Caco-2 (cell line): ENCODE results near the gene SH2D6. TPM values are rescaled to one million over a fixed set of nuclear protein-coding genes. Genes with fewer than 3 reads are reported as not detected.

Source experiments
- BruUV-seq: library from RNA; stranded (reverse); fragments of 400-500 nt; replicated peaks from 2 replicates; lab custom pipeline; 2021; lab: Mats Ljungman, UMichigan
- CTCF ChIA-PET: fragments of 300-600 bp; sonication (Branson Sonifier 250); formaldehyde crosslinking; loops from one replicate; lab custom pipeline; 2022; ENCODE audit warnings: antibody characterized with exemption; lab: Charles Lee
- POLR2A ChIA-PET: fragments of 300-600 bp; sonication (Branson Sonifier 250); formaldehyde crosslinking; loops from one replicate; lab custom pipeline; 2022; ENCODE audit warnings: antibody characterized with exemption; lab: Charles Lee
- DNase-seq, 2 experiments: peaks; one replicate each; pipeline versions ENCODE4 v3.0.0 to v3.0.0-alpha.2; 2020 to 2022
- H3K27me3 ChIP-seq: replicated peaks from 2 replicates; pipeline ENCODE4 v1.6.0; 2011; ENCODE audit warnings: low read length; ENCODE audit not compliant: control insufficient read depth, insufficient read depth
- H3K36me3 ChIP-seq: 2 replicates; pipeline ENCODE4 v1.5.1; 2011; ENCODE audit warnings: low read length; ENCODE audit not compliant: control insufficient read depth, insufficient read depth
- H3K4me1 ChIP-seq: fragments of 250-450 bp; sonication (Bioruptor Pico); 2 replicates; pipeline ENCODE4 v1.5.1; 2020; ENCODE audit warnings: mild to moderate bottlenecking
- H3K4me3 ChIP-seq: 2 replicates; pipeline ENCODE4 v1.5.1; 2011; ENCODE audit warnings: low read depth, mild to moderate bottlenecking, control low read depth, low read length
- H3K9me3 ChIP-seq: fragments of 250-450 bp; sonication (Bioruptor Pico); 2 replicates; pipeline ENCODE4 v1.5.1; 2020; ENCODE audit warnings: mild to moderate bottlenecking, moderate library complexity
- H3K27ac Mint-ChIP-seq: one replicate; pipeline ENCODE4 v1.8.0; 2022; ENCODE audit warnings: mixed read lengths; ENCODE audit not compliant: unreplicated experiment
- H3K27me3 Mint-ChIP-seq: one replicate; pipeline ENCODE4 v1.8.0; 2022; ENCODE audit warnings: mixed read lengths; ENCODE audit not compliant: insufficient read depth, unreplicated experiment
- H3K36me3 Mint-ChIP-seq: one replicate; pipeline ENCODE4 v1.8.0; 2022; ENCODE audit warnings: mild to moderate bottlenecking, mixed read lengths; ENCODE audit not compliant: insufficient read depth, unreplicated experiment
- H3K4me1 Mint-ChIP-seq: one replicate; pipeline ENCODE4 v1.8.0; 2022; ENCODE audit warnings: low read depth, mixed read lengths; ENCODE audit not compliant: unreplicated experiment
- H3K4me3 Mint-ChIP-seq: one replicate; pipeline ENCODE4 v1.8.0; 2022; ENCODE audit warnings: mild to moderate bottlenecking, moderate library complexity, mixed read lengths; ENCODE audit not compliant: unreplicated experiment
- H3K9me3 Mint-ChIP-seq: one replicate; pipeline ENCODE4 v1.8.0; 2022; ENCODE audit warnings: mixed read lengths; ENCODE audit not compliant: unreplicated experiment
- intact Hi-C: fragments of 100-400 bp; cut with micrococcal nuclease; formaldehyde crosslinking; loops from one replicate; pipeline ENCODE4 v1.10.0; 2022; ENCODE audit not compliant: unreplicated experiment
- total RNA-seq: library from RNA; stranded (reverse); gene quantifications from 2 replicates; pipeline ENCODE4 v1.2.3, GENCODE V29; 2022
- TF ChIP-seq, protein P1 (sequence below), 2 experiments: fragments of 200-600 bp in 1 of 2; IDR thresholded peaks; 1 replicate in 1 of 2; 2 replicates in 1 of 2; pipeline versions ENCODE4 v1.5.1 to v1.8.0; 2011 to 2022; ENCODE audit warnings: antibody characterized with exemption in 1 of 2, control low read depth in 1 of 2, inconsistent platforms in 1 of 2, low read depth in 1 of 2, low read length in 1 of 2, mild to moderate bottlenecking in 1 of 2, moderate library complexity in 1 of 2; ENCODE audit not compliant: insufficient read depth in 1 of 2, severe bottlenecking in 1 of 2, unreplicated experiment in 1 of 2

The SH2D6 gene
- total RNA-seq, 1 experiment from 2014 or later = 0.88 TPM

DNA sequence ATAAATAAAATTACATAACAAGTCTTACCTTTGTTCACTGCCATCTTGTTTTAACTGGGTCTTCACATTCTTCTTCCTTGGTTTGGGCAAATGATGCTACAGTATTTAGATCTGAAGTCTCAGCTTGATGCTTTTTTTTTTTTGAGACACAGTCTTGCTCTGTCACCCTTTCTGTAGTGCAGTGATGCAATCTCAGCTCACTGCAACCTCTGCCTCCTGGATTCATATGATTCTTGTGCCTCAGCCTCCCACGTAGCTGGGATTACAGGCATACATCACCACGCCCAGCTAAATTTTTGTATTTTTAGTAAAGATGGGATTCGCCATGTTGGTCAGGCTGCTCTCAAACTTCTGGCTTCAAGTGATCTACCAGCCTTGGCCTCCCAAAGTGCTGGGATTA is 67.3 kb downstream of the SH2D6 start:
- Mint-ChIP-seq H3K27me3 (no peaks in the 10 kb centered on the region), H3K27ac (no peak overlapping the region), H3K36me3 (no peaks in the 10 kb centered on the region), H3K4me3 (no peak overlapping the region), H3K9me3 (peaks cover 10% of the 10 kb centered on the region), H3K4me1 (no peaks in the 10 kb centered on the region)
- DNase-seq = no peak
- intact Hi-C loops = no loop called here
- Histone ChIP-seq H3K36me3 (no peaks in the 10 kb centered on the region), H3K27me3 (no peaks in the 10 kb centered on the region), H3K4me3 (no peak overlapping the region), H3K4me1 (no peaks in the 10 kb centered on the region), H3K9me3 (no peaks in the 10 kb centered on the region)
- ChIA-PET POLR2A (no interaction called here), CTCF (no interaction called here)
- TF ChIP-seq, protein P1, sequence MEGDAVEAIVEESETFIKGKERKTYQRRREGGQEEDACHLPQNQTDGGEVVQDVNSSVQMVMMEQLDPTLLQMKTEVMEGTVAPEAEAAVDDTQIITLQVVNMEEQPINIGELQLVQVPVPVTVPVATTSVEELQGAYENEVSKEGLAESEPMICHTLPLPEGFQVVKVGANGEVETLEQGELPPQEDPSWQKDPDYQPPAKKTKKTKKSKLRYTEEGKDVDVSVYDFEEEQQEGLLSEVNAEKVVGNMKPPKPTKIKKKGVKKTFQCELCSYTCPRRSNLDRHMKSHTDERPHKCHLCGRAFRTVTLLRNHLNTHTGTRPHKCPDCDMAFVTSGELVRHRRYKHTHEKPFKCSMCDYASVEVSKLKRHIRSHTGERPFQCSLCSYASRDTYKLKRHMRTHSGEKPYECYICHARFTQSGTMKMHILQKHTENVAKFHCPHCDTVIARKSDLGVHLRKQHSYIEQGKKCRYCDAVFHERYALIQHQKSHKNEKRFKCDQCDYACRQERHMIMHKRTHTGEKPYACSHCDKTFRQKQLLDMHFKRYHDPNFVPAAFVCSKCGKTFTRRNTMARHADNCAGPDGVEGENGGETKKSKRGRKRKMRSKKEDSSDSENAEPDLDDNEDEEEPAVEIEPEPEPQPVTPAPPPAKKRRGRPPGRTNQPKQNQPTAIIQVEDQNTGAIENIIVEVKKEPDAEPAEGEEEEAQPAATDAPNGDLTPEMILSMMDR (IDR thresholded peaks at IDR 0.05; ENCODE audit: insufficient read depth in 1 of 2, low read depth in 1 of 2, low read length in 1 of 2, severe bottlenecking in 1 of 2, unreplicated experiment in 1 of 2) = no peak
- no TSS peak for BruUV-seq

Other genes starting within 250 kb of the SH2D6 start
- gene TGOLN2, start 90.7 kb upstream of the SH2D6 start, total RNA-seq = 109 and 119 TPM in 2 replicates
- gene RETSAT, start 64.2 kb upstream of the SH2D6 start, total RNA-seq = 31.1 and 32.3 TPM in 2 replicates
- 10.3 and 11.3 TPM in 2 replicates for gene ELMOD3, start 63.9 kb upstream of the SH2D6 start, total RNA-seq
- 6.2 and 10.0 TPM in 2 replicates for gene CAPG, start 8.3 kb upstream of the SH2D6 start, total RNA-seq
- 217 and 250 TPM in 2 replicates for gene MAT2A, start 120.5 kb downstream of the SH2D6 start, total RNA-seq
- gene GGCX, start 142.8 kb downstream of the SH2D6 start, total RNA-seq = 85.1 and 96.8 TPM in 2 replicates
- gene VAMP8, start 158.9 kb downstream of the SH2D6 start, total RNA-seq = 82.9 and 85.5 TPM in 2 replicates
- 11.0 and 15.1 TPM in 2 replicates for gene VAMP5, start 165.7 kb downstream of the SH2D6 start, total RNA-seq
- gene RNF181, start 177.0 kb downstream of the SH2D6 start, total RNA-seq = 113 and 123 TPM in 2 replicates
- 24.0 and 25.3 TPM in 2 replicates for gene TMEM150A, start 184.0 kb downstream of the SH2D6 start, total RNA-seq
- gene C2orf68, start 193.4 kb downstream of the SH2D6 start, total RNA-seq = 49.0 and 54.5 TPM in 2 replicates
- 82.1 and 83.5 TPM in 2 replicates for gene USP39, start 197.5 kb downstream of the SH2D6 start, total RNA-seq
- not detected in 2 replicates for gene SFTPB, start 249.5 kb downstream of the SH2D6 start, total RNA-seq